Measurements from ENCODE around the gene CCDC24.

CCDC24 gene

GRCh38 chr1:44000122-44000665 is 8.8 kb downstream of the CCDC24 start:
- no peak for DNase-seq

GRCh38 chr1:44002165-44002564 is 10.8 kb downstream of the CCDC24 start:
- no peak for DNase-seq

DNA sequence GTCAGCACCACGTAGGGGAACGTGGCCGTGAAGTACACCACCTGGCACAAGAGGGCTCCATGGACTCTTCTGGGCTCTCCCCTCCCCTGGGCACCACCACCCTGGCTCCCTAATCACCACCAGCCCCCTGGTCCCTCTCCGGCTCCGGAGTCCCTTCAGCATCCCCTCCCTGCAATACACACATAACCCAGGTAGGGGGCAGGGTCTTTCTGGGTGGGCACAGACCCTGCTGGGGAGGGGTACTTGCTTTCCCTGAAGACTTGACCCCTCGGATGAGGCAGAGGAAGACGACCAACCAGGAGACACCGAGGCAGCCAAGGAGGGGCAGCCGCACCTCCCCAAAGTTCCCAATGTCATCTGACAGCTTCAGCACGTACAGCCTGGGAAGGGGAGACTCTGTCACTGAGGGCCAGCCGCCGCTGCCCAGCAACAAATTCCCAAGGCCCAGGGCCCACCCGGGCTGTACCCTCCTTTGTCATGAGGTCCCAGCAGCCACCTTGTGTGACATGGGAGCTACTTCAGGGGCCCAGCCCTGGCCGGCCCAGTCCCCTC is 11.3 kb downstream of the CCDC24 start:
- no peak for DNase-seq

- no peak for DNase-seq
Measured at GRCh38 chr1:44008259-44008658, 16.9 kb downstream of the CCDC24 start.

DNA sequence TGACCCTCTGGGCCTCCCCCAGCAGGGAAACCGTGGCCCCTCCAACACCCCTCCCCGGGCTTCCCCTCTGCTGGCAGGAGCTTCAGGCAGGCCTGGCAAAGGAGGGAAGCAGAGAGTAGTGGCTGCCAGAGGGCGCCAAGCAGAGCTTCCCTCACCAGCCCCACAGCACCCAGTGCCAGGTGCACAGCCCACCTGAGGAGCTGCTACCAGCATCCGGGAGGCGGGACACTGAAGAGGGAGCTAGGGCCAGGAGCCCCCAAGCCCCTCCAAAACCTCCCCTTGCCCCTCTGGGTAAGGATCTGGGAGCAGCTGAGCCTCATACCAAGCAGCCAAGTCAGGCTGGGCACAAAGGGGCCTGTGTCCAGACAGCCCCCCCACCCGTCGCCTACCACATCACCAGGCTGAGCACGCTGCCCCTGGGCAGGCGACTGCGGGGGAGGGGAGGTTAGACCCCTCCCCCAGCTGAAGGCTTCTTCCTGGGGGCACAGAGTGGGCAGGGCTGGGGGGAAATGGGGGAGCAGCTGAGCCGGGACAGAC is 19.6 kb downstream of the CCDC24 start:
- no peak for DNase-seq

- DNase-seq: no peak
Measured at GRCh38 chr1:44012404-44012803, 21.0 kb downstream of the CCDC24 start.

- DNase-seq: no peak
Measured at GRCh38 chr1:44012941-44013609, 21.7 kb downstream of the CCDC24 start.

GRCh38 chr1:44013949-44014348 is 22.6 kb downstream of the CCDC24 start:
- no peak for DNase-seq

DNA sequence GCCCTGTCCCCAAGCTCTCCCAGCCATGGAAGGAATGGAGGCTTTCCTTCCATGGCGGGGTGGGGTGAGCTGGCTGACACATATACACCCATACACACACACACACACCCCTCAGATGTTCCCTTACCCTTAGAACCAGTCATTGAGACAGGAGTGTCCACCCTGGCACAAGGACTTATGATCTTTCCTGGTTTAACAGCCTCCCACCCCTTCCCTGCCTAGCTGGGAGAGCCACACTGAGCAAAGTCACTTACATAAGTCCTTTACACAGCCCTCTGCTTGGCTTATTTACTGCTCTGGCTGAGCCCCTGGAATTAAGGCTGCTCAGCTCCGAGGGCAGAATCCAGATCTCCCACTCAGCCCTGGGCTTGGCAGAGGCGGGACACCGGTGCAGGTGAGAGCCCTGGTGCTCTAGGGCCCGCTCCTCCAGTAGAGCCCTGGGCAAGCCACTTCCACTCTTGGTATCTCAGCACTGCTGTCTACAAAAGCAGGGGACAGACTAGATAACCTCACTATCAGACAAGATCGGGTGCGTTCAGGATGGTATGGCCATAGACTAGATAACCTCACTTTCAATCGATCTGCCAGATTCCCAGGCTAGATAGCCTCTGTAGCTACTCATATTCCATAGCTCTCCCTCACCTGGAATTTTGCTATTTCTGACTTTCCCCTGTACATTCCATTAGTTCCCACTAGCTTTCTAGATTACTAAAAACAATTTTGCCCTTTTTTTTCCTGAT is 23.1 kb downstream of the CCDC24 start:
- no peak for DNase-seq

GRCh38 chr1:44015206-44015605 is 23.8 kb downstream of the CCDC24 start:
- no peak for DNase-seq

GRCh38 chr1:44016041-44016889 is 24.9 kb downstream of the CCDC24 start:
- DNase-seq: no peak

GRCh38 chr1:44016890-44017400 is 25.5 kb downstream of the CCDC24 start:
- no peak for DNase-seq

DNA sequence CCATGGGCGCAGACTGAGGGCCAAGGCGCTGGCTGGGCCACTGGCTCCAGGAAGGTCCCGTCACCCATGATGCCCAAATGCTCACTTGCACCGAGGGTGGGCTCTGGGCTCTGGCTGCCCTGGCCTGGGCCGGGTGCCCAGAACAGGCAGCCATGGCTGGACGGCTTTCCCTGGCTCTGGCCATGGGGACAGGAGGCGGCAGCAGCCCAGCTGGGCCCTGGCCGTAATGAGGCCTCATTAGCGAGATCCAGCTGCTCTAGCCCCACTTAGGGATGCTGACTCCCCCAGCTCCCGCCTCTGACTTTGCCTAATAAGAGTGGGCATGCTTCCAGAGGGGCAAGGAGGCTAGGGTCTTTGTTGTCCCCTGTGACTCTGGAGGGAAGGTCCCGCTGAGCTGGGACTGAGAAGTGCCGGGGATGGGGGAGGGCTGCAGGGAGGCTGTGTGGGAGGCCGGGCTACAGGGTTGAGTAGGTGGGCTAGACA is 28.1 kb downstream of the CCDC24 start:
- no peak for DNase-seq

DNA sequence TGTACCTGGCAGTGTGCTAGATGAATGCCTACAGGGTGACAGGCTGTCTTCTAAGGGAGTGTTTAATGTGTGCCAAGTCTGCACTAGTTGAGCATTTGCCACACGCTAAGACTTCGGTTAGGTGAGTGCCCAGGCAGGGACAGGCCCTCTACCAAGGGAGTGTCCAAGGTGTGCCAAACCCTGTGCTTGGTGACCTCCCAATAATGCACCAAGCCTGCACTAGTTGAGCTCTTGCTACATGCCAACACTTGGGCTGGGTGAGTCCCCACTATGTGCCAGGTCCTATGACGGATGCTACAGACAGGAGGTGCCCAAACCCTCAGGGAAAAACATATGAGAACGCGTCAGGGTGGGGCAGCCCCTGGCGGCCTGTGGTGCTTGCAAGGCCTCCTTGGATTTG is 29.1 kb downstream of the CCDC24 start:
- DNase-seq: no peak

- DNase-seq: no peak
Measured at GRCh38 chr1:44021156-44021555, 29.8 kb downstream of the CCDC24 start.

- no peak for DNase-seq
Measured at GRCh38 chr1:44021581-44022321, 30.4 kb downstream of the CCDC24 start.

GRCh38 chr1:44024031-44024902 is 32.9 kb downstream of the CCDC24 start:
- no peak for DNase-seq

- DNase-seq: no peak
Measured at GRCh38 chr1:44024903-44025525, 33.6 kb downstream of the CCDC24 start.

- DNase-seq: no peak
Measured at GRCh38 chr1:44025816-44026215, 34.4 kb downstream of the CCDC24 start.

GRCh38 chr1:44027320-44027719 is 35.9 kb downstream of the CCDC24 start:
- no peak for DNase-seq

All from activated CD4-positive, alpha-beta T cell treated with anti-CD3 and anti-CD28 coated beads, Interleukin-10, Interleukin-2, amounts not matched to agents 100 ng/mL and 50 ng/mL, durations not matched to agents 16 hours and 8 hours (primary cell).